Breast epithelium (tissue), 4 donors: ENCODE data around the gene SFTPA1. TPM values are rescaled to one million over a fixed set of nuclear protein-coding genes. Genes with fewer than 3 reads are reported as not detected.
"Not testable (repeated sequence)": the region's sequence is repeated elsewhere in the genome, so short reads cannot be mapped to it uniquely, and the experiment has no call there.

ENCODE experiments used
- DNase-seq, 2 donors: peaks; one replicate each; pipeline ENCODE4 v3.0.0-alpha.2; 2019; ENCODE audit warnings: low spot score in 2 of 2
- H3K27ac ChIP-seq, 2 donors: fragments of 200-600 bp; sonication (generic) in 1 of 2; one replicate each; pipeline ENCODE4 v1.5.1; 2016 to 2019; ENCODE audit warnings: mild to moderate bottlenecking in 1 of 2
- H3K27me3 ChIP-seq, 2 donors: fragments of 200-600 bp; sonication (generic) in 1 of 2; one replicate each; pipeline versions ENCODE4 v1.5.1 to v1.6.0; 2017 to 2019; ENCODE audit warnings: control low read depth in 1 of 2, mild to moderate bottlenecking in 1 of 2
- H3K36me3 ChIP-seq: fragments of 200-600 bp; one replicate; pipeline ENCODE4 v1.5.1; 2019
- H3K4me1 ChIP-seq, 2 donors: fragments of 200-600 bp; sonication (generic); one replicate each; pipeline ENCODE4 v1.5.1; 2016 to 2019; ENCODE audit warnings: control low read depth in 1 of 2
- H3K4me3 ChIP-seq, 3 donors: fragments of 200-600 bp; sonication (generic); 1 replicate in 2 of 3; 2 replicates in 1 of 3; pipeline ENCODE4 v1.5.1; 2016 to 2019; ENCODE audit warnings: mild to moderate bottlenecking in 3 of 3, moderate library complexity in 2 of 3
- H3K9me3 ChIP-seq, 2 donors: fragments of 200-600 bp; sonication (generic) in 1 of 2; one replicate each; pipeline ENCODE4 v1.5.1; 2016 to 2019; ENCODE audit warnings: control low read depth in 1 of 2
- CTCF ChIP-seq, 3 donors: fragments of 450-650 bp; IDR thresholded peaks; one replicate each; pipeline ENCODE4 v1.5.1; 2016 to 2017; ENCODE audit warnings: antibody characterized with exemption in 3 of 3, mild to moderate bottlenecking in 3 of 3, moderate library complexity in 3 of 3
- POLR2A ChIP-seq: fragments of 450-650 bp; IDR thresholded peaks from one replicate; pipeline ENCODE4 v1.6.1; 2016; ENCODE audit warnings: antibody characterized with exemption, mild to moderate bottlenecking, moderate library complexity
- POLR2AphosphoS5 ChIP-seq, 3 donors: sonication (generic); formaldehyde crosslinking; IDR thresholded peaks; one replicate each; pipeline ENCODE4 v1.6.1; 2017; ENCODE audit warnings: antibody characterized with exemption in 3 of 3
- intact Hi-C: fragments of 100-400 bp; cut with DNase I; formaldehyde crosslinking; loops from one replicate; pipeline ENCODE4 v1.15.1; 2023; ENCODE audit warnings: low total_unique reads
- total RNA-seq, 3 donors: library from RNA; depleted of rRNA; stranded (reverse); fragments of >200 nt; gene quantifications; one replicate each; pipeline ENCODE4 v1.1.0, GENCODE V29; 2016

The SFTPA1 gene
- total RNA-seq, 3 donors from 2014 or later, result not detected

GRCh38 chr10:79585870-79586527 is 24.7 kb upstream of the SFTPA1 start:
- intact Hi-C loops, result no loop called here
- Histone ChIP-seq H3K27ac (no peak overlapping the region), H3K4me1 (no peaks in the 10 kb centered on the region), H3K36me3 (no peaks in the 10 kb centered on the region), H3K9me3 (no peaks in the 10 kb centered on the region), H3K4me3 (no peak overlapping the region), H3K27me3 (no peaks in the 10 kb centered on the region)
- DNase-seq, result no peak
- TF ChIP-seq POLR2A, result no peak
- TF ChIP-seq POLR2AphosphoS5 (IDR thresholded peaks at IDR 0.05), result no peak
- TF ChIP-seq CTCF (IDR thresholded peaks at IDR 0.05), result no peak

GRCh38 chr10:79586933-79587332 is 23.8 kb upstream of the SFTPA1 start:
- no peak for TF ChIP-seq POLR2AphosphoS5 (IDR thresholded peaks at IDR 0.05)
- no peak for TF ChIP-seq POLR2A
- no peak for TF ChIP-seq CTCF (IDR thresholded peaks at IDR 0.05)
- intact Hi-C loops, result no loop called here
- Histone ChIP-seq H3K27me3 (no peaks in the 10 kb centered on the region), H3K27ac (no peak overlapping the region), H3K9me3 (no peaks in the 10 kb centered on the region), H3K4me3 (no peak overlapping the region), H3K36me3 (no peaks in the 10 kb centered on the region), H3K4me1 (no peaks in the 10 kb centered on the region)
- no peak for DNase-seq

- H3K9me3 ChIP-seq, result no peaks in the 10 kb centered on the region
- no peak overlapping the region for H3K4me3 ChIP-seq
- no peak for TF ChIP-seq CTCF (IDR thresholded peaks at IDR 0.05)
- no peak for TF ChIP-seq POLR2A
- TF ChIP-seq POLR2AphosphoS5 (IDR thresholded peaks at IDR 0.05), result no peak
- no peaks in the 10 kb centered on the region for H3K4me1 ChIP-seq
- no peaks in the 10 kb centered on the region for H3K36me3 ChIP-seq
- H3K27me3 ChIP-seq, result no peaks in the 10 kb centered on the region
- intact Hi-C loops, result no loop called here
- DNase-seq, result no peak
- no peak overlapping the region for H3K27ac ChIP-seq
Measured at GRCh38 chr10:79588800-79589199, 21.9 kb upstream of the SFTPA1 start.

- Histone ChIP-seq H3K36me3 (no peaks in the 10 kb centered on the region), H3K4me1 (no peaks in the 10 kb centered on the region), H3K27ac (no peak overlapping the region), H3K9me3 (peaks cover 0 to 13% of the 10 kb centered on the region in 2 donors), H3K4me3 (no peak overlapping the region), H3K27me3 (no peaks in the 10 kb centered on the region)
- intact Hi-C loops, result no loop called here
- no peak for DNase-seq
- TF ChIP-seq POLR2A, result no peak
Measured at GRCh38 chr10:79593377-79593776, 17.4 kb upstream of the SFTPA1 start.

- DNase-seq, H3K4me1 ChIP-seq, H3K4me3 ChIP-seq, intact Hi-C loops, H3K36me3 ChIP-seq, H3K27me3 ChIP-seq, H3K27ac ChIP-seq: not testable (repeated sequence)
- peaks cover 0 to 16% of the 10 kb centered on the region in 2 donors for H3K9me3 ChIP-seq
Measured at GRCh38 chr10:79594565-79594964, 16.2 kb upstream of the SFTPA1 start.

- H3K27me3 ChIP-seq, result no peaks in the 10 kb centered on the region
- H3K9me3 ChIP-seq, result peaks cover 0 to 16% of the 10 kb centered on the region in 2 donors
- intact Hi-C loops, result no loop called here
- no peak for DNase-seq
- H3K4me1 ChIP-seq, result no peaks in the 10 kb centered on the region
- TF ChIP-seq POLR2AphosphoS5 (IDR thresholded peaks at IDR 0.05), result no peak
- no peak for TF ChIP-seq POLR2A
- TF ChIP-seq CTCF (IDR thresholded peaks at IDR 0.05), result no peak
- no peak overlapping the region for H3K27ac ChIP-seq
- H3K36me3 ChIP-seq, result no peaks in the 10 kb centered on the region
- no peak overlapping the region for H3K4me3 ChIP-seq
Measured at GRCh38 chr10:79595510-79595909, 15.2 kb upstream of the SFTPA1 start.

- H3K4me1 ChIP-seq, H3K27ac ChIP-seq, H3K36me3 ChIP-seq, H3K4me3 ChIP-seq, H3K27me3 ChIP-seq, DNase-seq, intact Hi-C loops: not testable (repeated sequence)
- peaks cover 0 to 24% of the 10 kb centered on the region in 2 donors for H3K9me3 ChIP-seq
Measured at GRCh38 chr10:79599644-79600043, 11.1 kb upstream of the SFTPA1 start.
